GM21367 (cell line): Measurements from ENCODE around the gene SGSM1.
"Not testable (repeated sequence)": the region's sequence is repeated elsewhere in the genome, so short reads cannot be mapped to it uniquely, and the experiment has no call there.

Experiments
- ATAC-seq: cut with Tn5 transposase; IDR thresholded peaks from one replicate; pipeline ENCODE4 v1.9.1; 2021; ENCODE audit not compliant: unreplicated experiment

The SGSM1 gene

GRCh38 chr22:24834845-24835570 is 29.0 kb downstream of the SGSM1 start:
- ATAC-seq = no peak

DNA sequence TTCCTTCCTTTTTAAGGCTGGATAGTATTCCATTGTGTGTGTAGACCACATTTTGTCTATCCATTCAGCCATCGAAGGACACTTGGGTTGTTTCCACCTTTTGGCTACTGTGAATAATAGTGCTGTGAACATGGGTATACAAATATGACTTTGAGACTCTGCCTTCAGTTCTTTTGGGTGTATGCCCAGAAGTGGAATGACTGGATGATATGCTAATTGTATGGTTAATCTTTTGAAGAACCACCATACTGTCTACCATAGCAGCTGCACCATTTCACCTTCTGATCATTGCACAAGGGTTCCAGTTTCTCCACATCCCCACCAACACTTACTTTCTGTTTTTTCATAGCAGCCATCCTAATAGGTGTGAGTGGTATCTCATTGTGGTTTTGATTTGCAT is 30.3 kb downstream of the SGSM1 start:
- ATAC-seq = no peak

DNA sequence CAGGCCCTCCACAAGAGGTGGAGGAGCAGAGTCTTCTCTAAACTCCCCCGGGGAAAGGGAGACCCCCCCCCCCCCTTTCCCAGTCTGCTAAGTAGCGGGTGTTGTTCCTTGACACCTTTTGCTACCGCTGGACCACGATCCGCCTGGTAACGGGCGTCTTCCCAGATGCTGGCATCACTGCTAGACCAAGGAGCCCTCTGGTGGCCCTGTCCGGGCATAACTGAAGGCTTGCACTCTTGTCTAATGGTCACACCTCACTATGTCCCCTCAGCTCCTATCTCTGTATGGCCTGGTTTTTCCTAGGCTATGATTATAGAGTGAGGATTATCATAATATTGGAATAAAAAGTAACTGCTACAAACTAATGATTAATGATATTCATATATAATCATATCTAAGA is 31.5 kb downstream of the SGSM1 start:
- ATAC-seq = not testable (repeated sequence)

GRCh38 chr22:24841261-24841660 is 35.2 kb downstream of the SGSM1 start:
- ATAC-seq = no peak

GRCh38 chr22:24843048-24843447 is 37.0 kb downstream of the SGSM1 start:
- no peak for ATAC-seq

GRCh38 chr22:24845041-24845898 is 39.3 kb downstream of the SGSM1 start:
- ATAC-seq = no peak

DNA sequence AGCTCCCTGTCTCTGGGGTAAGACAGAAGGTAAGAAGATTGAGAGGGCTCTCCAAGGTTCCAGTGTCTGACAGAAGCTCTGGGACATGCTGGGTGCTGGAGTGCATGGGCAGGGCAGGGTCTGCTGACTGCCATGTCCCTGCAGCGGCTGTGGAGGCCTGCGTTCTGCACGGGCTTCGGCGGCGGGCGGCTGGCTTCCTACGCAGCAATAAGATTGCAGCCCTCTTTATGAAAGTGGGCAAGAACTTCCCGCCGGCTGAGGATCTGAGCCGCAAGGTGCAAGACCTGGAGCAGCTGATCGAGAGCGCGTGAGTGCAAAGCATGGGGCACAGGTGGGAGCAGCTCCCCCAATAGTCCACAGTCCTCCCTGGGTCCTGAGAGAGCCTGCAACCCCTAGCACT is 41.5 kb downstream of the SGSM1 start:
- ATAC-seq = no peak

GRCh38 chr22:24848559-24849168 is 42.7 kb downstream of the SGSM1 start:
- no peak for ATAC-seq

- ATAC-seq = no peak
Observed at GRCh38 chr22:24855794-24856193, 49.8 kb downstream of the SGSM1 start.

GRCh38 chr22:24857576-24857975 is 51.6 kb downstream of the SGSM1 start:
- no peak for ATAC-seq

DNA sequence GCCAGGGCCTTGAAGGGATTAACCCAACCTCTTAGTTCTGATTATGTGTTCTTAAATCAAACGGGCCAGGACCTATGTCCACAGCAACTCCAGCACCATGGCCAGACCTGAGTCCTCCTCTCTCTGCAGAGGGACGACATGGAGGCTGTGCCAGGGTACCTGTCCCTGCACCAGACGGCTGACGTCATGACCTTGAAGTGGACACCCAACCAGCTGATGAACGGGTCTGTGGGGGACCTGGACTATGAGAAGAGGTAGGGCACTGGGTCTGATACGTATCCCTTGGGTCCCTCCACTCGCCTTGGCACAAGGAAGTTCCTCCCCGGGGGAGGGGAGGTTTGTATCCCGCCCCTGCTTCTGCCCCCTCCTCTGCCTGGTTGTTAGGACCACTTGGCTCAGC is 53.6 kb downstream of the SGSM1 start:
- no peak for ATAC-seq

- no peak for ATAC-seq
Observed at GRCh38 chr22:24865508-24865907, 59.5 kb downstream of the SGSM1 start.

DNA sequence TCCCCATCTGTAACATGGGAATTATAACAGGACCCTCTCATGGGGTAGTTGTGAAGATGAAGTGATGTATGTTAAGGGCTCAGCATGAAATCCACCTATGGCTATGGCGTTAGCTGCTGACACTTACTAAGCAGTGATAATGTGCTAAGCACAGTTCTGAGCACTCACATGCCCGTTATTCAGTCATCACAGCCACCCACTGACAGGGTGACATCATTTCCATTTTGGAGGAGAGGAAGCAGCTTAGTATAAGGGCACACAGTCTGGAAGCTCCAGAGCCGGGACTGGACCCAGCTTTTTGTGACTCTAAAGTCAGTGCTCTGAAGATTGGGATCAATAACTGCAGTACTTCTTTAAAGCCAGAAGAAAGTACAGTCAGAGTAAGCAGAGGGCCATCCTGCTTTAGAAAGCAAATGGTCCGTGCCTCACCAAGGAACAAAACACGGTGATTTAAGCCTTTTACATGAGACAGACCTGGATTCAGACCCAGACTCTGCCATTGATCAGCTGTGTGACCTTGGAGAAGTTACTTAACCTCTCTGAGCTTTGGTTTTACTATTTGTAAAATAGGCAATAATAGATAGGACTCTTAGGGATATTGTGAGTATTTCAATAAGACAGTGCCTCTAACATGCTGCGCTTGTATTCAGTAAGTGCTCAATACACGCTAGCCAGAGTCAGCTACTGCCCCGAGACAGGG is 61.5 kb downstream of the SGSM1 start:
- ATAC-seq = no peak

GRCh38 chr22:24868979-24869378 is 63.0 kb downstream of the SGSM1 start:
- no peak for ATAC-seq

DNA sequence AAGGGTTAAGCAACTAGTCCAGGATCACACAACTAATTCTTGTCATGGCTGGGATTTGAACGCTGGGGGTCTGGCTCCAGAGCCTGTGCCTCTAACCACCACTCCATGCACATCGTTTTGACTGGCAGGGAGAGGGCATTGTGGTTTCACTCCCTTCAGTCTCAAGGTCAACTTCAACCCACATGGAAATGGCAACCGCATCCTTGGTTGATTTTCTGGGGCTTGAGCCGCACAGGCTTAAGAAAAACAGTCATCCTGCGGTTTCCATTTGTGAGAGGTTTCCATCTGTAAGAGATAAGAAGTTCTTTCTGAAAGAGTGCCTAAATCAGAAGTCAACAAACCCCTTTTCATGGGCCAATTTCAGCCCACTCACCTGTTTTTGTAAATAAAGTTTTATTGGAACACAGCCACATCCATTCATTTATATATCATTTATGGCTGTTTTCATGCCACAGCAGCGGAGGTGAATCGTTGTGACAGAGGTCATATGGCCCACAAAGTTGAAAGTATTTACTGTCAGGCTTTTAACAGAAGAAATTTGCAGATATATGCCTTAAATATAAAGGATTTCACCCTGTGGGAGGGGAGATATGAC is 65.7 kb downstream of the SGSM1 start:
- no peak for ATAC-seq

DNA sequence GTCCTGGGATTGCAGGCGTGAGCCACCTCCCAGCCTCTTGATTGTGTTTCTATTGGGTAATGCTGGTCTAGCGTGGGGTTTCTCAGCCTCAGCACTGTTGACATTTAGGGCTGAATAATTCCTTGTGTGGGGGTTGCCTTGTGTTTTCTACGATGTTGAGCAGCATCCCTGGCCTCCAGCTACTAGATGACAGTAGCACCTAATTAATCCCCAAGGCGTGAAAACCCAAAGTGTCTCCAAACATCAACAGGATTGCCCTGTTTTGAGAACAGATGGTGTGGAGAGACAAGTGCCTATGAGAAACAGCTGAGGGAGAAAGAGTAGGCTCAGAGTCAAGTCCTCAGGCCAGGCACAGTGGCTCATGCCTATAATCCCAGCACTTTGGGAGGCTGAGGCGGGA is 67.2 kb downstream of the SGSM1 start:
- no peak for ATAC-seq

- ATAC-seq = no peak
Observed at GRCh38 chr22:24875862-24876506, 70.0 kb downstream of the SGSM1 start.

- no peak for ATAC-seq
Observed at GRCh38 chr22:24876700-24877099, 70.7 kb downstream of the SGSM1 start.

GRCh38 chr22:24878969-24879368 is 73.0 kb downstream of the SGSM1 start:
- no peak for ATAC-seq

- ATAC-seq = no peak
Observed at GRCh38 chr22:24883432-24883831, 77.4 kb downstream of the SGSM1 start.
